Smooth muscle cell (in vitro differentiated cells): ENCODE data around the gene SCAMP3. TPM values are rescaled to one million over a fixed set of nuclear protein-coding genes. Genes with fewer than 3 reads are reported as not detected.

Experiments
- DNase-seq: peaks from one replicate; lab custom pipeline; 2025; ENCODE audit not compliant: unreplicated experiment; lab: John Stamatoyannopoulos, UW
- H2AFZ ChIP-seq: fragments of 200-600 bp; sonication (generic); 2 replicates; pipeline ENCODE4 v1.6.0; 2016; ENCODE audit warnings: antibody characterized with exemption, low read depth, mild to moderate bottlenecking
- H3F3A ChIP-seq: fragments of 200-600 bp; sonication (generic); 2 replicates; pipeline ENCODE4 v1.6.0; 2017; ENCODE audit warnings: antibody characterized with exemption, low read depth
- H3K27ac ChIP-seq: fragments of 200-600 bp; sonication (generic); 2 replicates; pipeline ENCODE4 v1.5.1; 2016; ENCODE audit warnings: low read depth, mild to moderate bottlenecking
- H3K27me3 ChIP-seq: fragments of 200-600 bp; sonication (generic); 2 replicates; pipeline ENCODE4 v1.6.1; 2016; ENCODE audit warnings: low read depth, mild to moderate bottlenecking
- H3K36me3 ChIP-seq: fragments of 200-600 bp; sonication (generic); 2 replicates; pipeline ENCODE4 v1.5.1; 2016; ENCODE audit warnings: low read depth
- H3K4me1 ChIP-seq: fragments of 200-600 bp; sonication (generic); 2 replicates; pipeline ENCODE4 v1.5.1; 2016; ENCODE audit warnings: low read depth
- H3K4me2 ChIP-seq: fragments of 200-600 bp; sonication (generic); 2 replicates; pipeline ENCODE4 v1.6.0; 2016; ENCODE audit warnings: mild to moderate bottlenecking
- H3K4me3 ChIP-seq: fragments of 200-600 bp; sonication (generic); 2 replicates; pipeline ENCODE4 v1.5.1; 2016; ENCODE audit warnings: mild to moderate bottlenecking
- H3K79me2 ChIP-seq: fragments of 200-600 bp; sonication (generic); 2 replicates; pipeline ENCODE4 v1.6.0; 2016; ENCODE audit warnings: low read depth, mild to moderate bottlenecking
- H3K9ac ChIP-seq: fragments of 200-600 bp; sonication (generic); 2 replicates; pipeline ENCODE4 v1.6.0; 2016; ENCODE audit warnings: low read depth
- H3K9me3 ChIP-seq: fragments of 200-600 bp; sonication (generic); replicated peaks from 2 replicates; pipeline ENCODE4 v1.5.1; 2016; ENCODE audit warnings: low read depth
- H4K20me1 ChIP-seq: fragments of 200-600 bp; sonication (generic); 2 replicates; pipeline ENCODE4 v1.6.0; 2016; ENCODE audit warnings: low read depth
- WGBS: methylation state at CpG from one replicate; pipeline ENCODE4 v1.1.7; 2016; ENCODE audit warnings: low lambda C conversion rate; 5-methylcytosine and 5-hydroxymethylcytosine counted together
- polyA plus RNA-seq: library from polyadenylated mRNA; unstranded; fragments of >200 nt; fragmentation: Nextera tagmentation; extraction: Ambion mirVana; gene quantifications from 2 replicates; pipeline ENCODE4 v1.2.1, GENCODE V29; 2016
- total RNA-seq: library from RNA; depleted of rRNA; stranded (reverse); fragments of >200 nt; gene quantifications from 2 replicates; pipeline ENCODE4 v1.2.3, GENCODE V29; 2014
- TF ChIP-seq, protein P1 (sequence below): fragments of 200-600 bp; sonication (generic); IDR thresholded peaks from 2 replicates; pipeline ENCODE4 v1.5.1; 2017; ENCODE audit warnings: borderline replicate concordance, mild to moderate bottlenecking, antibody characterized with exemption; ENCODE audit not compliant: insufficient read depth, poor library complexity, severe bottlenecking

The SCAMP3 gene
- total and polyA plus RNA-seq, 2 experiments from 2014 or later, result 51.4 to 118 TPM

DNA sequence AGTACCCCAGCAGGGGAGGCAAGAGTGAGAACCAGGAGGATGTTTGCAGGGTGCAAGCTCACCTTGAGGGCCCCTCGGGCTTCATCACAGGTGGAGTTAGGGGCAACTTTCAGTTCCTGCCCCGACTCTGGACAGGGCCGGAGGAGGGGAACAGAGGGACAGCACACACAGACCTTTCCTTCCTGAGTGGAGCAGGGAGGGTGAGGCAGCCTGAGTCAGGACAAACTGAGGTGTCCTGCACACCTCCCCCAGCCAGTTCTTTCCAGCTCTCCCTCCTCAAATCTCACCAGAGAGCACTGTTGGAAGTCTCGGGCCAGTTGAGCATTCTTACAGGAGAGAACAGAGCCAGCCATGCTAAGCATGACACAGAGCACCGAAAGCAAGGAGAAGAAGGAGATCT is 8.4 kb downstream of the SCAMP3 start:
- Histone ChIP-seq H3K4me1 (peaks cover 23% of the 10 kb centered on the region), H4K20me1 (no peaks in the 10 kb centered on the region), H3K9me3 (no peaks in the 10 kb centered on the region), H3K9ac (no peak overlapping the region), H2AFZ (no peak overlapping the region), H3K4me2 (peak overlapping the region; percentile 100), H3K79me2 (peaks cover 8% of the 10 kb centered on the region), H3K27me3 (no peaks in the 10 kb centered on the region), H3K4me3 (peak overlapping the region; percentile 89), H3K36me3 (no peaks in the 10 kb centered on the region), H3F3A (peaks cover 15% of the 10 kb centered on the region), H3K27ac (no peak overlapping the region)
- 70% methylated on average over 5 of the region's 5 CpGs for WGBS
- TF ChIP-seq, protein P1, sequence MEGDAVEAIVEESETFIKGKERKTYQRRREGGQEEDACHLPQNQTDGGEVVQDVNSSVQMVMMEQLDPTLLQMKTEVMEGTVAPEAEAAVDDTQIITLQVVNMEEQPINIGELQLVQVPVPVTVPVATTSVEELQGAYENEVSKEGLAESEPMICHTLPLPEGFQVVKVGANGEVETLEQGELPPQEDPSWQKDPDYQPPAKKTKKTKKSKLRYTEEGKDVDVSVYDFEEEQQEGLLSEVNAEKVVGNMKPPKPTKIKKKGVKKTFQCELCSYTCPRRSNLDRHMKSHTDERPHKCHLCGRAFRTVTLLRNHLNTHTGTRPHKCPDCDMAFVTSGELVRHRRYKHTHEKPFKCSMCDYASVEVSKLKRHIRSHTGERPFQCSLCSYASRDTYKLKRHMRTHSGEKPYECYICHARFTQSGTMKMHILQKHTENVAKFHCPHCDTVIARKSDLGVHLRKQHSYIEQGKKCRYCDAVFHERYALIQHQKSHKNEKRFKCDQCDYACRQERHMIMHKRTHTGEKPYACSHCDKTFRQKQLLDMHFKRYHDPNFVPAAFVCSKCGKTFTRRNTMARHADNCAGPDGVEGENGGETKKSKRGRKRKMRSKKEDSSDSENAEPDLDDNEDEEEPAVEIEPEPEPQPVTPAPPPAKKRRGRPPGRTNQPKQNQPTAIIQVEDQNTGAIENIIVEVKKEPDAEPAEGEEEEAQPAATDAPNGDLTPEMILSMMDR, result no peak
- no peak for DNase-seq

DNA sequence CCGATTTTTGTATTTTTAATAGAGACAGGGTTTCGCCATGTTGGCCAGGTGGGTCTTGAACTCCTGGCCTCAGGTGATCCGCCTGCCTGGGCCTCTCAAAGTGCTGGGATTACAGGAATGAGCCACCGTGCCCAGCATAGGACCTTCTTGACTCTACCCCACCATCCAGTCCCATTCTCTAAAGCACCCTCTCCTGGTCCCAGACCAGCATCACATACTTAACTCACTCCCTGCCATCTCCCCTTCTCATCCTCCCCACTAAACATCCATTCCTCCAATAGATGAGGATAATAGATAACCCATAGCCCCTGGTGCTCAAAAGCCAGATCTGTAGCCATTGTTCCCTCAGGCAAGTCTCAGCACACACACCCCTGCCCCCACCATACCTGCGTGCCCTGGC is 9.0 kb downstream of the SCAMP3 start:
- H3K4me1 ChIP-seq, result peaks cover 23% of the 10 kb centered on the region
- DNase-seq, result no peak
- no peak overlapping the region for H3K27ac ChIP-seq
- H2AFZ ChIP-seq, result no peak overlapping the region
- peak overlapping the region; percentile 89 for H3K4me3 ChIP-seq
- H3K36me3 ChIP-seq, result no peaks in the 10 kb centered on the region
- no peak overlapping the region for H3K9ac ChIP-seq
- peaks cover 15% of the 10 kb centered on the region for H3F3A ChIP-seq
- WGBS, result 83% methylated on average over 5 of the region's 5 CpGs
- peak overlapping the region; percentile 100 for H3K4me2 ChIP-seq
- TF ChIP-seq, protein P1, result no peak
- peaks cover 8% of the 10 kb centered on the region for H3K79me2 ChIP-seq
- no peaks in the 10 kb centered on the region for H3K27me3 ChIP-seq
- H4K20me1 ChIP-seq, result no peaks in the 10 kb centered on the region
- H3K9me3 ChIP-seq, result no peaks in the 10 kb centered on the region

DNA sequence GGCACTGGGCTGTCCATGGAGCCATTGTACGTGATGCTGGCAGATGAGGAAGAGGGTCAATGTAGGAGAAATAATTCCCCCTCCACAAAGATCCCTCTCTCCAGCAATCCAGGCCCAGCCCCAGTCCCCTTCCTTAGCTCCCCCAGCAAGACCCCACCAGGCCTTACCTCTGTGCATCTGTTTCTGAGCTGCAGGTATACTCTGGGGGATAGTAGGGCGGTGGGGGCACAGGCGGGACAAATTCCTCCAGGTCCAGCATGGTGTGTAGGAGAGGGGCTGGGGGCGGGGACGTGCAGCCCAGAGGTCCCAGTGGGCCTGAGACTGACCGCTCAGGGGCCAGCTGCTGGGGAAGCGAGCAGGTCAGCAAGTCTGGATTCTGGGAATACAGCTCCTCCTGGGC is 10.6 kb downstream of the SCAMP3 start:
- H3F3A ChIP-seq, result peaks cover 9% of the 10 kb centered on the region
- no peak overlapping the region for H3K4me2 ChIP-seq
- H3K4me1 ChIP-seq, result peaks cover 23% of the 10 kb centered on the region
- no peaks in the 10 kb centered on the region for H3K9me3 ChIP-seq
- DNase-seq, result no peak
- no peak overlapping the region for H3K4me3 ChIP-seq
- no peak overlapping the region for H2AFZ ChIP-seq
- TF ChIP-seq, protein P1, result no peak
- no peaks in the 10 kb centered on the region for H3K36me3 ChIP-seq
- no peak overlapping the region for H3K27ac ChIP-seq
- 97% methylated on average over 7 of the region's 7 CpGs for WGBS
- no peaks in the 10 kb centered on the region for H3K27me3 ChIP-seq
- H4K20me1 ChIP-seq, result no peaks in the 10 kb centered on the region
- peaks cover 8% of the 10 kb centered on the region for H3K79me2 ChIP-seq
- no peak overlapping the region for H3K9ac ChIP-seq

DNA sequence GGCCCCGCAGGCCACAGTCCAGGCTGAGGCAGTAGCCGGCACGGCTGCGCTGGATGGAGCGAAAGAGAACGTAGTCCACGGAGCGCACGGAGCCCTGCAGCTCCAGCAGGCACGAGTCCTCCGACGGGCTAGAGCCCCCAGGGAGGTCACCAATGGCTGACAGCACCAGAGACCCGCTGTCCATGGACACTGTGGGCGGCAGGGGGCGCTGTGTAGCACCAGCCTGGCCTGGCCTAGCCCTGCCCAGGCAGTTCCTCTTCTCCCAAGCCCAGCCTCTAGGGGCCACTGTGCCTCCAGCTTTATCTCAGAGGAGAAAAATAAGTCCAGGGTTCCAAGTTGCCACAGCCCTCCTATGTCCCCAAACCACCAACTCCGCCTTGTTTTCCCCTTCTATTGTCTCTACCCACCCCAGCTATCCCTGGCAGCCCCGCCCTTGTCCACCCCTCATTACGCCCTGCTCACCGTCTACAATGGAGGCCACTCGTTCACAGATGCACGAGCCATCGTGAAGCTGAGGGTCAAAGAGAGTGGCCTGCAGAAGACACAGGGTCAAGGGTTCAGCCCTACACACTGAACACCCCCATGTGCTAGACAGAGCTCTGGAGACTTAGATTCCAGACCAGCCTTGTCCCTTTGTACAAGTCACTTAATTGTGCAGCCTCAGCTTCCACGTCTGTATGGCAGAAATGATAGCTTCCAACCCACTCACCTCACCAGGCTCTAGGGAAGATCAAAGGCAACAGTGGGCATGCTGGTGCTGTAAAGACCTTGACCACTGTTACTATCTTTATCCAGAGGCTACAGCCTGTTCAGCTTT is 11.3 kb downstream of the SCAMP3 start:
- H3K27ac ChIP-seq, result no peak overlapping the region
- no peak overlapping the region for H2AFZ ChIP-seq
- no peaks in the 10 kb centered on the region for H3K9me3 ChIP-seq
- TF ChIP-seq, protein P1, result peak; percentile 98
- H4K20me1 ChIP-seq, result no peaks in the 10 kb centered on the region
- no peak overlapping the region for H3K9ac ChIP-seq
- no peak overlapping the region for H3K4me3 ChIP-seq
- WGBS, result 22% methylated on average over 23 of the region's 23 CpGs
- peaks cover 22% of the 10 kb centered on the region for H3K4me1 ChIP-seq
- peak overlapping the region; percentile 63 for H3K4me2 ChIP-seq
- peaks cover 2% of the 10 kb centered on the region for H3F3A ChIP-seq
- no peaks in the 10 kb centered on the region for H3K36me3 ChIP-seq
- H3K27me3 ChIP-seq, result no peaks in the 10 kb centered on the region
- DNase-seq, result peak; percentile 79
- H3K79me2 ChIP-seq, result peaks cover 8% of the 10 kb centered on the region
